ENCODE data around the gene HDLBP.

Gene HDLBP

GRCh38 chr2:241273210-241274020 is 42.1 kb downstream of the HDLBP start:
- no peak for DNase-seq

GRCh38 chr2:241272303-241273209 is 42.9 kb downstream of the HDLBP start:
- DNase-seq = peak; percentile 43

GRCh38 chr2:241271706-241272302 is 43.7 kb downstream of the HDLBP start:
- DNase-seq = peak; percentile 42

- DNase-seq = no peak
These were observed 44.9 kb downstream of the HDLBP start for GRCh38 chr2:241270531-241270930.

GRCh38 chr2:241269707-241270520 is 45.6 kb downstream of the HDLBP start:
- DNase-seq = no peak

- DNase-seq = no peak
These were observed 46.6 kb downstream of the HDLBP start for GRCh38 chr2:241268716-241269445.

GRCh38 chr2:241268306-241268705 is 47.2 kb downstream of the HDLBP start:
- no peak for DNase-seq

- no peak for DNase-seq
These were observed 48.0 kb downstream of the HDLBP start for GRCh38 chr2:241267249-241268067.

- DNase-seq = no peak
These were observed 50.0 kb downstream of the HDLBP start for GRCh38 chr2:241265506-241265905.

- DNase-seq = no peak
These were observed 52.4 kb downstream of the HDLBP start for GRCh38 chr2:241263061-241263460.

- no peak for DNase-seq
These were observed 53.8 kb downstream of the HDLBP start for GRCh38 chr2:241261628-241262027.

- DNase-seq = no peak
These were observed 54.6 kb downstream of the HDLBP start for GRCh38 chr2:241260911-241261310.

GRCh38 chr2:241258505-241259280 is 56.8 kb downstream of the HDLBP start:
- DNase-seq = no peak

GRCh38 chr2:241257419-241258032 is 57.9 kb downstream of the HDLBP start:
- DNase-seq = no peak

- no peak for DNase-seq
These were observed 59.3 kb downstream of the HDLBP start for GRCh38 chr2:241256168-241256545.

- DNase-seq = no peak
These were observed 59.8 kb downstream of the HDLBP start for GRCh38 chr2:241255542-241256167.

- no peak for DNase-seq
These were observed 60.5 kb downstream of the HDLBP start for GRCh38 chr2:241254904-241255351.

- no peak for DNase-seq
These were observed 62.5 kb downstream of the HDLBP start for GRCh38 chr2:241252778-241253475.
